Right ventricle myocardium superior (tissue), 1 donor: Measurements from ENCODE around the gene USF1. TPM values are rescaled to one million over a fixed set of nuclear protein-coding genes. Genes with fewer than 3 reads are reported as not detected.
A peak's percentile ranks its signal among the peaks of the same experiment; 100 is the strongest.
"Not testable (repeated sequence)": the region's sequence is repeated elsewhere in the genome, so short reads cannot be mapped to it uniquely, and the experiment has no call there.

Experiments
- ATAC-seq: fragments of 200-7000 bp; cut with Tn5 transposase; one replicate; pipeline ENCODE4 v1.9.1; 2020; ENCODE audit warnings: mild to moderate bottlenecking; ENCODE audit not compliant: poor library complexity
- DNase-seq: peaks from one replicate; pipeline ENCODE4 v3.0.0-alpha.2; 2020
- intact Hi-C: fragments of 100-400 bp; cut with DNase I; formaldehyde crosslinking; loops from one replicate; pipeline ENCODE4 v1.11.2; 2022
- total RNA-seq: library from RNA; stranded (reverse); fragmentation: NEBNext Ultra II Directional; extraction: Animal tissue kit (Norgen Biotek cat#: 25700); gene quantifications from one replicate; pipeline ENCODE4 v1.2.1, GENCODE V29; 2021
- donor health status: DM: no; HTN: yes; CAD: no; lungs with severe emphysema.

Gene USF1
- total RNA-seq, 1 donor from 2014 or later: 28.4 TPM

- DNase-seq, ATAC-seq, intact Hi-C loops: not testable (repeated sequence)
Measured at GRCh38 chr1:161026954-161027353, 18.8 kb downstream of the USF1 start.

- intact Hi-C loops, DNase-seq, ATAC-seq: not testable (repeated sequence)
Measured at GRCh38 chr1:161022432-161022831, 23.3 kb downstream of the USF1 start.

GRCh38 chr1:161021970-161022353, 23.8 kb downstream of the USF1 start:
- DNase-seq: no peak
- intact Hi-C loops: no loop called here
- no peak for ATAC-seq

- intact Hi-C loops: no loop called here
- peak; percentile 95 for ATAC-seq
- DNase-seq: peak; percentile 84
Measured at GRCh38 chr1:161021165-161021969, 24.4 kb downstream of the USF1 start.

GRCh38 chr1:161020509-161021164, 25.1 kb downstream of the USF1 start, which contains the start of gene F11R:
TSS of gene F11R (minus strand) at chr1:161021152. CDS start at chr1:161021073, 79 bp downstream.
- DNase-seq (peak; percentile 56), ATAC-seq (peak; percentile 61)
- intact Hi-C loops: no loop called here

- intact Hi-C loops: no loop called here
- ATAC-seq: peak; percentile 8
- DNase-seq: no peak
Measured at GRCh38 chr1:161019751-161020495, 25.9 kb downstream of the USF1 start.

GRCh38 chr1:161019111-161019660, 26.6 kb downstream of the USF1 start:
- DNase-seq, ATAC-seq, intact Hi-C loops: not testable (repeated sequence)

- ATAC-seq (no peak), DNase-seq (no peak)
- intact Hi-C loops: no loop called here
Measured at GRCh38 chr1:161018631-161018930, 27.2 kb downstream of the USF1 start.

GRCh38 chr1:161017756-161018630, 27.8 kb downstream of the USF1 start:
- ATAC-seq (no peak), DNase-seq (no peak)
- intact Hi-C loops: no loop called here

- intact Hi-C loops, ATAC-seq, DNase-seq: not testable (repeated sequence)
Measured at GRCh38 chr1:161017181-161017580, 28.6 kb downstream of the USF1 start.

- DNase-seq, ATAC-seq, intact Hi-C loops: not testable (repeated sequence)
Measured at GRCh38 chr1:161016683-161017082, 29.1 kb downstream of the USF1 start.

- ATAC-seq (peak; percentile 97), DNase-seq (peak; percentile 87)
- intact Hi-C loops: no loop called here
Measured at GRCh38 chr1:161013488-161014230, 32.1 kb downstream of the USF1 start.

GRCh38 chr1:161013131-161013487, 32.7 kb downstream of the USF1 start:
- ATAC-seq: peak; percentile 7
- intact Hi-C loops: no loop called here
- DNase-seq: no peak

- intact Hi-C loops: no loop called here
- DNase-seq (no peak), ATAC-seq (no peak)
Measured at GRCh38 chr1:161012420-161012819, 33.4 kb downstream of the USF1 start.

GRCh38 chr1:161009602-161010211, 36.1 kb downstream of the USF1 start:
- no peak for ATAC-seq
- intact Hi-C loops: no loop called here
- no peak for DNase-seq

GRCh38 chr1:161008869-161009510, 36.8 kb downstream of the USF1 start:
- no peak for DNase-seq
- intact Hi-C loops: no loop called here
- ATAC-seq: no peak

- no peak for DNase-seq
- ATAC-seq: no peak
- intact Hi-C loops: no loop called here
Measured at GRCh38 chr1:161007369-161007768, 38.4 kb downstream of the USF1 start.
